Fibroblast of upper back skin (primary cell): ENCODE results near the gene MEIKIN.

Source experiments
- DNase-seq: peaks from one replicate; pipeline ENCODE4 v3.0.0-alpha.2; 2013

MEIKIN gene

DNA sequence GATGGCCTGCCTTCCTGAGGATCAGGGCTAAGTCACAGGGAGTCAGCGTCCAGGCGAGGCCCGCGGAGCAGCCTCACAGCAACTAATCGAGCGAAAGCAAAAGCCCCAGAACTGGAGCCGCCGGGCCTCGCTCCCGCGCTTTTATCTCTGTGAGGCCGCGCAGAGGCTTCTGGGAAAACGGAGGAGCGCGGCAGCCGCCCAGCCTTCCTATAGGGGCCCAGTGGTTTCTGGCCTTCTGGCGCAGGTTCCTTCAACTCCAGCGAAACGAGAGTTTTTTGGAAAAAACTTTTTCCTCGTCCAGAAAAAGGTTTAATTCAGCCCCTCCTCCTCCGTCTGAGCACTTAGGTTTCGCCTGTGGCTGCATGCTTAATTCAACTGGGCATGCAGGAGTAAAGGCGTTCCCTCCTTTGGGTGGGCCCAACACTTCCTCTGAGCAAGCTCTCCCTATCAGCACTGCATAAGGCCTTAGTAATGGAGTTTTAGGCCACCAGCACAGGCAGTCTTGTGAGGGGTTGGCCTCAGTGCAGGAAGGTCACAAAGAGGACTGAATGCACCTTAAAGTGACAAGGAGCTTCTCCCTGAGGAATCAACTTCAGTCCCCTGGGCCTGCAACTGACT, at the start of gene MEIKIN:
TSS of gene MEIKIN (minus strand) at position 113 of the 618 bp plus-strand sequence. CDS start 158 bp downstream, outside the sequence.
- DNase-seq = no peak

DNA sequence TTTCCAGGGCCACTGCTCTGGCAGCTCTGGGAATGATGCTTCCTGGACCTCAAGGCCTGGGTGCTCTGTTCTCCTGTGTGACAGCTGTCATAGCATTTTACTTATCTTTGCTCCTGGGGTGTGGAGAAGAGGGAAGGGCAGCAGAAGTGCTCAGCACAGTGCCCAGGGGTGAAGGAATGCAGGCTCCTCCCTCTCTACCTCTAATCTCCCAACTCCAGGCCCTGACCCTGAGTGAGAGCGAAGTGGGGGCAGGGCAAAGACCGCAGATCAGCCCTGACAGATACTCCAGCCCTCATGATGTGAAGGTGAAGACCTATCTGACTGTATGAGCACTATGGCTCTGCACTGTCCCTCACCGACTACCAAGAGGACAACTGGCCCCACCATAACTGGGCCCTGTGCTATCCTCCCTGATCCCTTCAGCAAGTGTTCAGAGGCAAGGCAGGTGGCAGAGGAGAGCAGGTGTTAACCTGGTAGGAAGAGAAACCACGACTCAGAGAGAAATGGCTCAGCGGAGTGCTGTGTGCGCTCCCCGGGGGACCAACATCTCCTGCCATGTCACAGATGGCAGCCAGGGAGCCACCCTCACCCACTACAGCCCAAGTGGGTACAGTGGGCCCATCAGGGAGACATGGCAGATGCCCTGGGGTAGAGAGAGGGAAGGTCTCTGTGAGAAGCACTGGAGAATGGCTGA, 49.2 kb upstream of the MEIKIN start:
- no peak for DNase-seq

GRCh38 chr5:131994090-131994489, 48.6 kb upstream of the MEIKIN start:
- DNase-seq = no peak

DNA sequence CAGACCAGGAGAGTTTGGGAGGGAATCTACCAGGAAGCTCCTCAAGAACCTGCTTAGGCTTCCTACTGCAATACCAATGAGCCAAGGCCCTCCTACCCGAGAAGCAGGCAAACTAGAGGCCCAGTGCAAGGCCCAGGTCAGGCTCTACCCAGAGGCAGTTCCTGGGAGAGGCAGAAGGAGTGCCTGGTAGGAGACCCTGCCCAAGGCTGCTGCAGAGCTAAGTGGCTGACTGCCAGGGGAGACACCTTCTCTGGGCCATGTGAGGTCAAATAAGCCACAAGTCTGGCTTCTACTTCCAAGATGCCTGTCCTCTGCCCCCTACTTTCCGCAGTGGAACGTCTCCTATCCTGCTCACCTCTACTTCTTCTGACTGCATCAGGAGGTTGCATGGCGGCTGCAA, 48.2 kb upstream of the MEIKIN start:
- no peak for DNase-seq

DNA sequence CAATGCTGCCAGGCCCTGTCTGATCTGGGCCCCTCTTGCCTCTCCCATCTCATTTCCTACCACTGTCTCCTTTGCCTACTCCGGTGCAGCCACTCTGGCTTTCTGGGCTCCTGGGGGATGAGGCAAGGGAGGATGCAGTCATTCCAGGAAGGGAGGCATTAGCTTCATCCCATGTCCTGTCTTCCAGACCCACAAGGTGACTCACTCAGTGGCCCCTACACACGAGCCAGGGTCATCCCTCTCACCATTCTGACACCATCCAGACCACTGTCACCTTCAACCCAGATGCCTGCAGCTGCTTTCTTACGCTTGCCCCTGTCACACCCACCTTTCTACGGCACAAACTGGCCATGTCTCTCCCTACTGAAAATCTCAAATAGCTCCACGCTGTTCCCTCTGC, 46.9 kb upstream of the MEIKIN start:
- DNase-seq = no peak

DNA sequence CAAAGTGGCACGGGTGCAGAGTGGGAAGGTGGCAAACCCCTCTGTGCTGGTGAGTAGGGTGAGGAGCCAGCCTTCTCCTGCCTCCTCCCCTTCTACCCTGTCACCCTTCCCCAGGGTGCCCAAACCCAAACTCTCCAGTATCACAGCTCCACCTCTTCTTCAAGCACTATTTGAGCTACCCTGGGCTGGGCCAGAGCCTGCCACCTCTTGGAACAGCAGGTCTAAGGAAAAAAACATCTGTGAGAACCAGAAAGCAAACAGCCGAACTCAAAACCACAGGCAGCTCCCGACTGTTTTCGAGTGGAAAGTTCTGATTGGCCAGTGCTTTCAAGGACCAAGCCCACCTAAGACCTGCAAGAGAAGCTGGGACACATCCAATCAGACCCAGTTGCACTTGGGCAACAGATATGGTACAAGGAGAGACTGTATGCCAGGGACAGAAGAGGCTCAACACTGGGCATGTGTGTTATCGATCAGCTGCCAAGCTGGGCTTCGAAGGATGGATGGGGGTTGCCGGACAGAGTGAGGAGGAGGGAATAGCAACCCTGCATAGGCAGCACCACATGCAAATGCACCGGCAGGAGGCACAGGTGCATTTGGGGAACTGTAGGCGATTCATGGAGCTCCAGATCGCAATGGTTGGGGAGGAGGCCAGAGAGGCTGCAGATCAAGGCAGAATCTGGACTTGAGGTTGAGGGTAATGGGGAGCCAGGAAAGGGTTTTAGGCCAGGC, 46.3 kb upstream of the MEIKIN start:
- DNase-seq = no peak

GRCh38 chr5:131990716-131991115, 45.3 kb upstream of the MEIKIN start:
- no peak for DNase-seq

DNA sequence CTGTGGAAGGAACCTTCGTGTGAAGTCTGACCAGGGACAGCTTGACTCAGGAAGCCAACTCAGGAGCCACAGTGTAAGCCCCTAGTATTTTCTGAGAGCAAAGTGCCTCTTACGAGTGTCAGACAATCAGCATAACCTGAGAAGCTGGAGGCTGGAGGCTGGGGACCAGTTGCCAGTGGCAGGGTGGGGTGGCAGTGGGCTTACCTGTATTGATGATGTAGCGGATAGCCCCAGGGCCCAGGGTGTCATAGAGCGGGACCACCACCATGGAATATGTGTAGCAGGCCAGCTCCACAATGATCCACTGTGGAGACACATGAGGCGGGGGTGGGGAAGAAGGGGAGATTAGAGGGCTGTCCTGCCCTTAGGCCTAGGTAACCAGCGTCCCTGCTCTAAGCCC, 43.1 kb upstream of the MEIKIN start:
- DNase-seq = no peak

- no peak for DNase-seq
Observed at GRCh38 chr5:131987251-131987650, 41.8 kb upstream of the MEIKIN start.

DNA sequence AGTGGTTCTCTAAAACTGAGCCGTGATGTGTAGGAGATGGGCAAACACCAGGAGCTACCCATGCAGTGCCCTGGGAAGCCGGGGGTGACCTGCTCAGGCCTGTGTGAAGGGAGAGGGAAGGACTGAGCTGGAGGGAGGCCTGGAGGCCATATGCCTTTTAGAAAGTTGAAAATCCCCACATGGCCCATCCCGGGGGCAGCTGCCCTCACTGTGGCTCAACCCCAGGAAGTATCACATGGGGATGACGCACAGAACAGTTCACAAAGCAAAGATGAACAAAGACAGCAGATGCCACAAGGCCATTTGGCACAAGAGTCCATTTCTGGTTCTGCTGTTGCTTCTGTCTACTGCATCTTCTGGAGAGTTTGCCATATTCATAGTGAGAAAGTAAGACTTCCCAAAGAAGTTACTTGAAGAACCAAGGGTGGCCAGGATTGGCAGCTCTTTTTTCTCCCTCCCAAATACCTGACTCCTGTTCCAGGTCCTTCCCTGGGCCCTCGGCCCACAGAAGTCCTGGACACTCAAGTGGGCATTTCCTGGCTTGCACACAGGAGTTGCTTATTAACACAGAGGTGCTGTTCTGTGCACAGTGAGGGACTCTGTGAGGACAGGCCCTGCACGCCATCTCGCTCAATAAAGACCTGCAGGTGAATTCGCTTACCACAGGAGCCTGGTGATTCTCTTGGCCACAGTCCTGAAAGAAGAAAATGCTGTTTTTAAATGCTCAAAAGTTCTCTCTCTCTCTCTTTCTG, 40.9 kb upstream of the MEIKIN start:
- DNase-seq = no peak

GRCh38 chr5:131984956-131985665, 39.6 kb upstream of the MEIKIN start:
- no peak for DNase-seq

DNA sequence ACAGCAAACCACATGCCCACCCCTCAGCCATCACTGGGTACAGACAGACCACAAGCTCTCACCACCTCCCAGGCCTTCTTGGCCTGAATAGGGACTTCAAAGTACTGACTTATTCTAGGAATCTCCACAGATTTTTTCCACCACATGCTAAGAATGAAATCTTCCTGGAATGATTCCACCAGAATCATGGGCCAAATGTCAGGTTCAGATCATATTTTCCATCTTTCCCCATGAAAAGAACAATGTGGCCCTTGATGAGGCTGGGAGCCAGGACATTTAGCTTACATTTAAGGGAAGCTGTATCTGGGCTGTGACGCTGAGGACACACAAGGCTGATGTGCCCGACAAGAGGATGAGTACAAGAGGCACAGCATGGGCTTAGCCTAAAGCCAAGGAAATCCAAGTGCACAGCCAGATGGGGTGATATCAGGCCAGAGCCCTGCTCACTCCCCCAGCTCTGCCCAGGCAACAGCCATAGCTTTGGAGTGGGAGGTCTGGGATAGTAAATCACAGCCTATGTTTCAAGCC, 37.8 kb upstream of the MEIKIN start:
- peak; percentile 57 for DNase-seq

DNA sequence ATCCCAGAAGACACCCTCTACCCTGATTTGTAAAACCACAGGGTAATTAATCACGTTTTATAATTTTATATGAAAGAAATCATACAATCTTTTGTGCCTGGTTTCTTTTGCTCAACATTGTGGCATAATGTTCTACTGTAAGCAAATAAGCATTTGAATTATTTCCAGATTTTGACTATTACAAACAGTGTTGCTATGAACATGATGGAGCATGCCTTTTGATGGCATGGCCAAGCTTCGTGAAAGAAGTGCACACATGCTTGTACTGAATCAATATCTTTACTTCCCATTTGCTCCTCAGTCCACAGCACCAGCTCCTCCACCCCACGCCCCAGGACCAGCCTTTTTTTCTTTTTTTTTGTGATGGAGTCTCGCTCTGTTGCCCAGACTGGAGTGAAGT, 36.1 kb upstream of the MEIKIN start:
- DNase-seq = no peak

DNA sequence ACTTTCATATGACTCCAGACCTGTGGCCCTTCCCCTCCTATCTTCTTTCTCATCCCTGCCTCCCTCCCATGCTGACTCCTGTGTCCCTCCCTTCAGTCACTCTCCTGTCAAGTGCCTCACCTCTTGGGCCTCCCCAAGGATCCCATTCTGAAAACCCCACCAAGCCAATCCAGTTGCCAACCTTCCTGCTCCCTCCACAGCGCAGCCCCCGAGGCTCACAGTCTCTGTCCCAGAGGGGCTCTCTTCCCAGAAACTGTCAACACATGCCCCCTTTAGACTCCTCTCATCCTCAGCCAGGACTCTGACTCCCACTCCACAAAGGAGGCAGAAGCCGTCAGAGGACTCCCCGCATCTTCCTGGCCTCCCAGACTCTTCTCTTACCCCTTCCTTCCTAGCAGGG, 35.2 kb upstream of the MEIKIN start:
- DNase-seq = no peak

DNA sequence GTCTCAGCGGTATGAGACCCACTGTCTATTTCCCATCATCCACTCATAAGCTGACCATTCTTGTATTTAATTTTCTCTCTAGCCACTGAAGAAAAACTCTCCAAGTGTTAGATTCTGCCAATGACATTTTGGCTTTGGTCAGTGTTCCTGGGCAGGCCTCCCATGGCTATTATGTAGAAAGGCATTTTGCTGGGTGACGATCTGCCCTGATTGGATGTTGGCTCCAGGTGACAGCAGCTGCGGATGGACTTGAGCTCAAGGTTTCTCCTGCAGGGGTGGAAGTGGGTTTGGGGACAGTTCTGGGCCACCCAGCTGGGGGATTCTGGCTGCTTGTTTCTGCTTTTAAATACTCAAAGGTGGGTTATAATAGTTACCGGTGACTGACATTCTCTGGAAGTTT, 34.4 kb upstream of the MEIKIN start:
- DNase-seq = no peak

GRCh38 chr5:131977212-131977604, 31.7 kb upstream of the MEIKIN start:
- DNase-seq = no peak

- DNase-seq = no peak
Observed at GRCh38 chr5:131976414-131977211, 31.1 kb upstream of the MEIKIN start.

- no peak for DNase-seq
Observed at GRCh38 chr5:131974956-131975726, 29.7 kb upstream of the MEIKIN start.

DNA sequence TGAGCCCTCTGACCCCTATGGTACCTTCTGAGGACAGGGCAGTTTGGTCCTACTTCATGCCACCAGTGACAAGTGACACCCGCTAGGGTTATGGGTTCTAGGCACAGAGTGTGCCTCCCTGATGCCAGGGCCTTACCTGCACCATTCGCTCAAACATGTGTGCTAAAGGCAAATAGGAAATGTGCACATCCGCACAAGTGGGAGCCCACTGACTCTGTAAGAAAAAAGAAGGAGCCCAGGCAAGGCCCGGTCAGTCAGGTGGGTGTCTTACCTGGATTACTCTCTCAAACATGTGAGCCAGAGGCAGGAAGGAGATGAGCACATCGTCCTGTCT, 29.1 kb upstream of the MEIKIN start:
- no peak for DNase-seq

- no peak for DNase-seq
Observed at GRCh38 chr5:131974016-131974415, 28.6 kb upstream of the MEIKIN start.
